Upper lobe of left lung (tissue), 6 donors: Measurements from ENCODE around the gene ELANE. TPM values are rescaled to one million over a fixed set of nuclear protein-coding genes. Genes with fewer than 3 reads are reported as not detected.

Experiments
- ATAC-seq, 2 donors: fragments of 200-7000 bp; cut with Tn5 transposase; one replicate each; pipeline ENCODE4 v1.9.1; 2022; ENCODE audit warnings: mild to moderate bottlenecking in 2 of 2, moderate library complexity in 2 of 2; ENCODE audit not compliant: low FRiP score in 2 of 2
- DNase-seq, 2 donors: peaks; one replicate each; pipeline ENCODE4 v3.0.0-alpha.2; 2019 to 2020
- H3K27ac ChIP-seq, 4 donors: fragments of 200-600 bp; sonication (generic); one replicate each; pipeline ENCODE4 v1.5.1; 2016 to 2019
- H3K27me3 ChIP-seq, 4 donors: fragments of 200-600 bp; sonication (generic); one replicate each; pipeline ENCODE4 v1.5.1; 2017 to 2019
- H3K36me3 ChIP-seq, 4 donors: fragments of 200-600 bp; sonication (generic); one replicate each; pipeline ENCODE4 v1.5.1; 2016 to 2019
- H3K4me1 ChIP-seq, 4 donors: fragments of 200-600 bp; sonication (generic); one replicate each; pipeline ENCODE4 v1.5.1; 2018 to 2019
- H3K4me3 ChIP-seq, 4 donors: fragments of 200-600 bp; sonication (generic); one replicate each; pipeline ENCODE4 v1.5.1; 2017 to 2019; ENCODE audit warnings: mild to moderate bottlenecking in 2 of 4, moderate library complexity in 1 of 4
- H3K9me3 ChIP-seq, 4 donors: fragments of 200-600 bp; sonication (generic); one replicate each; pipeline ENCODE4 v1.5.1; 2018 to 2019
- EP300 ChIP-seq, 4 donors: sonication (generic); formaldehyde crosslinking; IDR thresholded peaks; one replicate each; pipeline ENCODE4 v1.5.1; 2017; ENCODE audit warnings: antibody characterized with exemption in 4 of 4, control low read depth in 2 of 4
- POLR2A ChIP-seq, 4 donors: fragments of 450-650 bp; IDR thresholded peaks; one replicate each; pipeline ENCODE4 v1.5.1; 2016 to 2017; ENCODE audit warnings: antibody characterized with exemption in 4 of 4, mild to moderate bottlenecking in 2 of 4
- POLR2AphosphoS5 ChIP-seq, 2 donors: sonication (generic); formaldehyde crosslinking; IDR thresholded peaks; one replicate each; pipeline ENCODE4 v1.5.1; 2017; ENCODE audit warnings: antibody characterized with exemption in 2 of 2
- WGBS, 2 donors: methylation state at CpG; one replicate each; pipeline ENCODE4 v1.1.5; 2017 to 2018; 5-methylcytosine and 5-hydroxymethylcytosine counted together
- total RNA-seq, 6 donors: library from RNA; depleted of rRNA in 4 of 6; stranded (reverse); fragments of >200 nt in 4 of 6; gene quantifications; one replicate each; pipeline versions ENCODE4 v1.1.0 to v1.2.1, GENCODE V29; 2016 to 2021
- TF ChIP-seq, protein P1 (sequence below), 6 experiments: fragments of 450-650 bp in 4 of 6; fragments of 200-600 bp in 2 of 6; sonication (generic) in 2 of 6; IDR thresholded peaks; one replicate each; pipeline ENCODE4 v1.5.1; 2016 to 2019; ENCODE audit warnings: antibody characterized with exemption in 6 of 6
- donor health status: DM: no; HTN: no; CAD: no; lungs with moderate emphysema.
- donor health status: DM: no; HTN: yes; CAD: no; lungs with severe emphysema.

ELANE gene
- total RNA-seq, 6 donors from 2014 or later, result 0.69 to 11.9 (median 1.3) TPM; not detected in 1

DNA sequence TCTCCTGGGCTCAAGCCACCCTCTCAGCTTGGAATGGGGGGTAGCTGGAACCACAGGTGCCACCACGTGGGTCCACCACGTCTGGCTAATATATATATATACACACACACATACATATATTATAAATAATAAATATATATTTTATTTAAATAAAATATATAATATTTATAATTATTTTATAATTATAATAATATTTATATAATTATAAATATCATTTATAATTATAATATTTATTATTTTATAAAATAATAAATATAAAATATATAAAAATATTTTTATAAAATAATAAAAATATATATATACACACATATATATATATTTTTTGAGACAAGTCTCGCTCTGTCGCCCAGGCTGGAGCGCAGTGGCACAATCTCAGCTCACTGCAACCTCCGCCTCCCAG, 2.4 kb downstream of the ELANE start:
- H3K4me3 ChIP-seq, result no peak overlapping the region
- no peaks in the 10 kb centered on the region for H3K9me3 ChIP-seq
- 68 to 74% methylated on average over 6 of the region's 6 CpGs for WGBS, 2 donors
- H3K27me3 ChIP-seq, result peaks cover 0 to 15% (median 8%) of the 10 kb centered on the region in 4 donors
- ATAC-seq, result no peak
- peaks cover 9 to 38% (median 16%) of the 10 kb centered on the region in 4 donors for H3K4me1 ChIP-seq
- H3K27ac ChIP-seq, result no peak overlapping the region
- TF ChIP-seq EP300 (IDR thresholded peaks at IDR 0.05), result no peak
- no peak for TF ChIP-seq POLR2AphosphoS5 (IDR thresholded peaks at IDR 0.05)
- no peak for TF ChIP-seq POLR2A (IDR thresholded peaks at IDR 0.05)
- TF ChIP-seq, protein P1, sequence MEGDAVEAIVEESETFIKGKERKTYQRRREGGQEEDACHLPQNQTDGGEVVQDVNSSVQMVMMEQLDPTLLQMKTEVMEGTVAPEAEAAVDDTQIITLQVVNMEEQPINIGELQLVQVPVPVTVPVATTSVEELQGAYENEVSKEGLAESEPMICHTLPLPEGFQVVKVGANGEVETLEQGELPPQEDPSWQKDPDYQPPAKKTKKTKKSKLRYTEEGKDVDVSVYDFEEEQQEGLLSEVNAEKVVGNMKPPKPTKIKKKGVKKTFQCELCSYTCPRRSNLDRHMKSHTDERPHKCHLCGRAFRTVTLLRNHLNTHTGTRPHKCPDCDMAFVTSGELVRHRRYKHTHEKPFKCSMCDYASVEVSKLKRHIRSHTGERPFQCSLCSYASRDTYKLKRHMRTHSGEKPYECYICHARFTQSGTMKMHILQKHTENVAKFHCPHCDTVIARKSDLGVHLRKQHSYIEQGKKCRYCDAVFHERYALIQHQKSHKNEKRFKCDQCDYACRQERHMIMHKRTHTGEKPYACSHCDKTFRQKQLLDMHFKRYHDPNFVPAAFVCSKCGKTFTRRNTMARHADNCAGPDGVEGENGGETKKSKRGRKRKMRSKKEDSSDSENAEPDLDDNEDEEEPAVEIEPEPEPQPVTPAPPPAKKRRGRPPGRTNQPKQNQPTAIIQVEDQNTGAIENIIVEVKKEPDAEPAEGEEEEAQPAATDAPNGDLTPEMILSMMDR (IDR thresholded peaks at IDR 0.05), result no peak
- no peak for DNase-seq
- no peaks in the 10 kb centered on the region for H3K36me3 ChIP-seq

DNA sequence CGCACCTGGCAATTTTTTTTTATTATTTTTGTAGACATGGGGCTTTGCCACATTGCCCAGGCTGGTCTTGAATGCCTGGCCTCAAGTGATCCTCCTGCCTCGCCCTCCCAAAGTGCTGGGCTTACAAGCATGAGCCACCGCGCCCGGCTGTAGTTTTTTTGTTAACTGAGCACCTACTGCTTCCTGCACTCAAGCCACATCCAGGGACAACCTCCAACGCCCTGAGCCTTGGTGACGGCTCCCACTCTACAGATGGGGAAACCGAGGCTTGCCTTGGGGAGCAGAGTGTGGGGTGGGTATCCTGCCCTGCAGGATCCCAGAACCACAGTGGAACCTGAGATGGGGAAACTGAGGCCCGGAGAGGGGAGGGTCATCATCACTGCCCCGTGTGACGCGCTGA, 3.0 kb downstream of the ELANE start:
- WGBS, 2 donors, result 81 to 86% methylated on average over 12 of the region's 12 CpGs
- Histone ChIP-seq H3K36me3 (no peaks in the 10 kb centered on the region), H3K27me3 (peaks cover 0 to 15% (median 8%) of the 10 kb centered on the region in 4 donors), H3K9me3 (no peaks in the 10 kb centered on the region), H3K4me3 (no peak overlapping the region), H3K4me1 (peaks cover 11 to 43% (median 20%) of the 10 kb centered on the region in 4 donors), H3K27ac (no peak overlapping the region)
- no peak for ATAC-seq
- no peak for TF ChIP-seq EP300 (IDR thresholded peaks at IDR 0.05)
- no peak for TF ChIP-seq POLR2A (IDR thresholded peaks at IDR 0.05)
- no peak for TF ChIP-seq POLR2AphosphoS5 (IDR thresholded peaks at IDR 0.05)
- TF ChIP-seq, protein P1 (IDR thresholded peaks at IDR 0.05), result no peak
- DNase-seq, result no peak

DNA sequence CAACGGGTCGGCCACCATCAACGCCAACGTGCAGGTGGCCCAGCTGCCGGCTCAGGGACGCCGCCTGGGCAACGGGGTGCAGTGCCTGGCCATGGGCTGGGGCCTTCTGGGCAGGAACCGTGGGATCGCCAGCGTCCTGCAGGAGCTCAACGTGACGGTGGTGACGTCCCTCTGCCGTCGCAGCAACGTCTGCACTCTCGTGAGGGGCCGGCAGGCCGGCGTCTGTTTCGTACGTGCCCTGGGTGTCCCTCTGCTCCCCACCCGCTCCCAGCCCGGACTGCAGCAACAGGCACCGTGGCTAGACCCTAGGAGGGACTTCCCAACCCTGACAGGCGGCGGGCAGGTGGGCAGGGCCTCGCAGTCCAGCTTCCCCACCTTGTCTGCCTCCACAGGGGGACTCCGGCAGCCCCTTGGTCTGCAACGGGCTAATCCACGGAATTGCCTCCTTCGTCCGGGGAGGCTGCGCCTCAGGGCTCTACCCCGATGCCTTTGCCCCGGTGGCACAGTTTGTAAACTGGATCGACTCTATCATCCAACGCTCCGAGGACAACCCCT, 3.5 kb downstream of the ELANE start:
- TF ChIP-seq, protein P1 (IDR thresholded peaks at IDR 0.05), result no peak
- TF ChIP-seq POLR2AphosphoS5 (IDR thresholded peaks at IDR 0.05), result no peak
- no peak for TF ChIP-seq POLR2A (IDR thresholded peaks at IDR 0.05)
- TF ChIP-seq EP300 (IDR thresholded peaks at IDR 0.05), result no peak
- Histone ChIP-seq H3K9me3 (no peaks in the 10 kb centered on the region), H3K4me1 (peaks cover 10 to 43% (median 23%) of the 10 kb centered on the region in 4 donors), H3K36me3 (no peaks in the 10 kb centered on the region), H3K4me3 (no peak overlapping the region), H3K27ac (no peak overlapping the region), H3K27me3 (peaks cover 0 to 15% (median 9%) of the 10 kb centered on the region in 4 donors)
- ATAC-seq (no peak), DNase-seq (peak in 1 of 2 donors; percentile 84)
- WGBS, 2 donors, result 80 to 81% methylated on average over 2 to 35 of the region's 40 CpGs

DNA sequence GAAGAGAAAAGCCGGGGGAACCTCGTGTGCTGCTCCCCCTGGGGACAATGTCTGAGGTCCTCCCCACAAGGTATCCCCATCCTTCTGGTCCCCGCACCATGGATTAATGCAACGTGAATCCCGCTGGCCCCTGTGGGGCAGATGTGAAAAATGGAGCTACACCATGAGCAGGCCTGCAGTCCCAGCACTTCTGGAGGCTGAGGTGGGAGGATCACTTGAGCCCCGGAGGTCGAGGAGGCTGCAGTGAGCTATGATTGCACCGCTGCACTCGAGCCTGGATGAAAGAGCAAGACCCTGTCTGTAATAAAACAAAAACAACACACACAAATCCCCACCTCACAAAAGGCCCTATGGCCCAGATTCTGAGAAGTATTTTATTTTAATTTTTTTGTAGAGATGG, 6.2 kb downstream of the ELANE start:
- TF ChIP-seq, protein P1 (IDR thresholded peaks at IDR 0.05), result no peak
- H3K4me3 ChIP-seq, result no peak overlapping the region
- H3K27me3 ChIP-seq, result peaks cover 0 to 3% (median under 1%) of the 10 kb centered on the region in 4 donors
- H3K4me1 ChIP-seq, result peaks cover 21 to 47% (median 35%) of the 10 kb centered on the region in 4 donors
- no peak for DNase-seq
- no peak for ATAC-seq
- H3K9me3 ChIP-seq, result no peaks in the 10 kb centered on the region
- peak overlapping the region in 1 of 4 donors; percentile 87 for H3K27ac ChIP-seq
- WGBS, 2 donors, result 81 to 83% methylated on average over 9 of the region's 9 CpGs
- H3K36me3 ChIP-seq, result no peaks in the 10 kb centered on the region
